Coronary artery (tissue), 2 donors: ENCODE data around the gene BAK1.

Experiments used
- DNase-seq: peaks from one replicate; pipeline ENCODE4 v3.0.0-alpha.2; 2017; ENCODE audit warnings: low spot score
- H3K27ac ChIP-seq, 2 donors: fragments of 200-600 bp; sonication (generic); one replicate each; pipeline ENCODE4 v1.5.1; 2016 to 2019
- H3K4me3 ChIP-seq: fragments of 200-600 bp; sonication (generic); 2 replicates; pipeline ENCODE4 v1.5.1; 2016; ENCODE audit warnings: mild to moderate bottlenecking, moderate library complexity
- CTCF ChIP-seq: fragments of 200-600 bp; sonication (generic); IDR thresholded peaks from one replicate; pipeline ENCODE4 v1.5.1; 2019; ENCODE audit warnings: antibody characterized with exemption

The BAK1 gene

GRCh38 chr6:33591424-33592032 is 11.5 kb upstream of the BAK1 start:
- DNase-seq, result no peak
- peak overlapping the region in 1 of 2 donors; percentile 72 for H3K27ac ChIP-seq
- no peak overlapping the region for H3K4me3 ChIP-seq
- TF ChIP-seq CTCF, result no peak

- Histone ChIP-seq H3K4me3 (no peak overlapping the region), H3K27ac (peak overlapping the region in 1 of 2 donors; percentile 72)
- no peak for DNase-seq
- no peak for TF ChIP-seq CTCF
Measured at GRCh38 chr6:33590531-33591198, 10.6 kb upstream of the BAK1 start.

- Histone ChIP-seq H3K27ac (peak overlapping the region; percentile 13 to 72), H3K4me3 (no peak overlapping the region)
- peak; percentile 49 for TF ChIP-seq CTCF
- DNase-seq, result no peak
Measured at GRCh38 chr6:33589731-33590530, 9.9 kb upstream of the BAK1 start.

GRCh38 chr6:33589392-33589730 is 9.3 kb upstream of the BAK1 start:
- H3K27ac ChIP-seq, result peak overlapping the region; percentile 13 to 72
- no peak for TF ChIP-seq CTCF
- no peak for DNase-seq
- no peak overlapping the region for H3K4me3 ChIP-seq

GRCh38 chr6:33588894-33589293 is 8.8 kb upstream of the BAK1 start:
- DNase-seq, result no peak
- H3K27ac ChIP-seq, result peak overlapping the region in 1 of 2 donors; percentile 72
- no peak for TF ChIP-seq CTCF
- H3K4me3 ChIP-seq, result no peak overlapping the region

GRCh38 chr6:33587529-33587928 is 7.5 kb upstream of the BAK1 start:
- TF ChIP-seq CTCF, result no peak
- H3K4me3 ChIP-seq, result no peak overlapping the region
- no peak for DNase-seq
- H3K27ac ChIP-seq, result no peak overlapping the region
